ENCODE data around the gene C10orf88. TPM values are rescaled to one million over a fixed set of nuclear protein-coding genes. Genes with fewer than 3 reads are reported as not detected.

The C10orf88 gene
- total RNA-seq, 2 donors from 2014 or later = 3.0 to 51.0 TPM

- ATAC-seq (ENCODE audit: insufficient number of reproducible peaks, low FRiP score, low read depth) = no peak
- DNase-seq (ENCODE audit: low spot score) = no peak
- H3K27me3 ChIP-seq (replicated peaks; ENCODE audit: insufficient read depth) = no peaks in the 10 kb centered on the region
- no peaks in the 10 kb centered on the region for H3K4me1 ChIP-seq (ENCODE audit: control insufficient read depth in 1 of 2, low read depth in 2 of 2)
- TF ChIP-seq, protein P1, sequence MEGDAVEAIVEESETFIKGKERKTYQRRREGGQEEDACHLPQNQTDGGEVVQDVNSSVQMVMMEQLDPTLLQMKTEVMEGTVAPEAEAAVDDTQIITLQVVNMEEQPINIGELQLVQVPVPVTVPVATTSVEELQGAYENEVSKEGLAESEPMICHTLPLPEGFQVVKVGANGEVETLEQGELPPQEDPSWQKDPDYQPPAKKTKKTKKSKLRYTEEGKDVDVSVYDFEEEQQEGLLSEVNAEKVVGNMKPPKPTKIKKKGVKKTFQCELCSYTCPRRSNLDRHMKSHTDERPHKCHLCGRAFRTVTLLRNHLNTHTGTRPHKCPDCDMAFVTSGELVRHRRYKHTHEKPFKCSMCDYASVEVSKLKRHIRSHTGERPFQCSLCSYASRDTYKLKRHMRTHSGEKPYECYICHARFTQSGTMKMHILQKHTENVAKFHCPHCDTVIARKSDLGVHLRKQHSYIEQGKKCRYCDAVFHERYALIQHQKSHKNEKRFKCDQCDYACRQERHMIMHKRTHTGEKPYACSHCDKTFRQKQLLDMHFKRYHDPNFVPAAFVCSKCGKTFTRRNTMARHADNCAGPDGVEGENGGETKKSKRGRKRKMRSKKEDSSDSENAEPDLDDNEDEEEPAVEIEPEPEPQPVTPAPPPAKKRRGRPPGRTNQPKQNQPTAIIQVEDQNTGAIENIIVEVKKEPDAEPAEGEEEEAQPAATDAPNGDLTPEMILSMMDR (IDR thresholded peaks at IDR 0.05) = no peak
- H3K9me3 ChIP-seq = no peaks in the 10 kb centered on the region
- no peak overlapping the region for H3K27ac ChIP-seq
- H3K36me3 ChIP-seq = peaks cover 12% of the 10 kb centered on the region
- no peak overlapping the region for H3K4me3 ChIP-seq
These were observed 36.3 kb upstream of the C10orf88 start for GRCh38 chr10:122990278-122990677.

- H3K4me1 ChIP-seq (ENCODE audit: control insufficient read depth in 1 of 2, low read depth in 2 of 2) = no peaks in the 10 kb centered on the region
- H3K36me3 ChIP-seq = no peaks in the 10 kb centered on the region
- no peak overlapping the region for H3K27ac ChIP-seq
- ATAC-seq (ENCODE audit: insufficient number of reproducible peaks, low FRiP score, low read depth) (no peak), DNase-seq (ENCODE audit: low spot score) (no peak)
- H3K9me3 ChIP-seq = no peaks in the 10 kb centered on the region
- TF ChIP-seq, protein P1 (IDR thresholded peaks at IDR 0.05) = no peak
- H3K27me3 ChIP-seq (replicated peaks; ENCODE audit: insufficient read depth) = no peaks in the 10 kb centered on the region
- H3K4me3 ChIP-seq = no peak overlapping the region
These were observed 34.5 kb upstream of the C10orf88 start for GRCh38 chr10:122988501-122988900.

- Histone ChIP-seq H3K4me3 (no peak overlapping the region), H3K4me1 (ENCODE audit: control insufficient read depth in 1 of 2, low read depth in 2 of 2) (no peaks in the 10 kb centered on the region), H3K36me3 (no peaks in the 10 kb centered on the region), H3K9me3 (no peaks in the 10 kb centered on the region), H3K27me3 (replicated peaks; ENCODE audit: insufficient read depth) (no peaks in the 10 kb centered on the region), H3K27ac (no peak overlapping the region)
- ATAC-seq (ENCODE audit: insufficient number of reproducible peaks, low FRiP score, low read depth) = no peak
- TF ChIP-seq, protein P1 (IDR thresholded peaks at IDR 0.05) = no peak
- no peak for DNase-seq (ENCODE audit: low spot score)
These were observed 32.3 kb upstream of the C10orf88 start for GRCh38 chr10:122986335-122986734.

GRCh38 chr10:122984708-122985107 is 30.7 kb upstream of the C10orf88 start:
- no peaks in the 10 kb centered on the region for H3K9me3 ChIP-seq
- TF ChIP-seq, protein P1 (IDR thresholded peaks at IDR 0.05) = no peak
- H3K27ac ChIP-seq = no peak overlapping the region
- no peak for ATAC-seq (ENCODE audit: insufficient number of reproducible peaks, low FRiP score, low read depth)
- H3K36me3 ChIP-seq = no peaks in the 10 kb centered on the region
- no peak for DNase-seq (ENCODE audit: low spot score)
- H3K4me3 ChIP-seq = no peak overlapping the region
- no peaks in the 10 kb centered on the region for H3K27me3 ChIP-seq (replicated peaks; ENCODE audit: insufficient read depth)
- H3K4me1 ChIP-seq (ENCODE audit: control insufficient read depth in 1 of 2, low read depth in 2 of 2) = peaks cover 2 to 4% of the 10 kb centered on the region in 2 donors

- ATAC-seq (ENCODE audit: insufficient number of reproducible peaks, low FRiP score, low read depth) = no peak
- Histone ChIP-seq H3K27me3 (replicated peaks; ENCODE audit: insufficient read depth) (no peaks in the 10 kb centered on the region), H3K36me3 (no peaks in the 10 kb centered on the region), H3K4me1 (ENCODE audit: control insufficient read depth in 1 of 2, low read depth in 2 of 2) (peaks cover 5 to 8% of the 10 kb centered on the region in 2 donors), H3K27ac (no peak overlapping the region), H3K4me3 (no peak overlapping the region), H3K9me3 (no peaks in the 10 kb centered on the region)
- DNase-seq (ENCODE audit: low spot score) = no peak
- TF ChIP-seq, protein P1 (IDR thresholded peaks at IDR 0.05) = no peak
These were observed 29.9 kb upstream of the C10orf88 start for GRCh38 chr10:122983898-122984297.

Data from thoracic aorta (tissue), 2 donors.